Activated naive CD8-positive, alpha-beta T cell treated with anti-CD3 and anti-CD28 coated beads for 36 hours (primary cell): Measurements from ENCODE around the gene SLC44A1. TPM values are rescaled to one million over a fixed set of nuclear protein-coding genes. Genes with fewer than 3 reads are reported as not detected.
A peak's percentile ranks its signal among the peaks of the same experiment; 100 is the strongest.

Experiments used
- DNase-seq: peaks from one replicate; pipeline ENCODE4 v3.0.0; 2021
- H3K27ac Mint-ChIP-seq: one replicate; pipeline ENCODE4 v1.8.0; 2022; ENCODE audit warnings: mild to moderate bottlenecking, moderate library complexity, mixed read lengths
- H3K27me3 Mint-ChIP-seq: one replicate; pipeline ENCODE4 v1.8.0; 2022; ENCODE audit warnings: mild to moderate bottlenecking, mixed read lengths
- H3K36me3 Mint-ChIP-seq: one replicate; pipeline ENCODE4 v1.8.0; 2021; ENCODE audit warnings: mild to moderate bottlenecking, mixed read lengths
- H3K4me1 Mint-ChIP-seq: one replicate; pipeline ENCODE4 v1.8.0; 2021; ENCODE audit warnings: mixed read lengths
- H3K4me3 Mint-ChIP-seq: one replicate; pipeline ENCODE4 v1.8.0; 2022; ENCODE audit warnings: mild to moderate bottlenecking, moderate library complexity, mixed read lengths
- H3K9me3 Mint-ChIP-seq: one replicate; pipeline ENCODE4 v1.8.0; 2022; ENCODE audit warnings: mixed read lengths
- total RNA-seq, 2 experiments: library from RNA; stranded (reverse); gene quantifications; one replicate each; pipeline ENCODE4 v1.2.3, GENCODE V29; 2021

Gene SLC44A1
- 1 to 10 TPM; 7.4 to 7.5 TPM for total RNA-seq

DNA sequence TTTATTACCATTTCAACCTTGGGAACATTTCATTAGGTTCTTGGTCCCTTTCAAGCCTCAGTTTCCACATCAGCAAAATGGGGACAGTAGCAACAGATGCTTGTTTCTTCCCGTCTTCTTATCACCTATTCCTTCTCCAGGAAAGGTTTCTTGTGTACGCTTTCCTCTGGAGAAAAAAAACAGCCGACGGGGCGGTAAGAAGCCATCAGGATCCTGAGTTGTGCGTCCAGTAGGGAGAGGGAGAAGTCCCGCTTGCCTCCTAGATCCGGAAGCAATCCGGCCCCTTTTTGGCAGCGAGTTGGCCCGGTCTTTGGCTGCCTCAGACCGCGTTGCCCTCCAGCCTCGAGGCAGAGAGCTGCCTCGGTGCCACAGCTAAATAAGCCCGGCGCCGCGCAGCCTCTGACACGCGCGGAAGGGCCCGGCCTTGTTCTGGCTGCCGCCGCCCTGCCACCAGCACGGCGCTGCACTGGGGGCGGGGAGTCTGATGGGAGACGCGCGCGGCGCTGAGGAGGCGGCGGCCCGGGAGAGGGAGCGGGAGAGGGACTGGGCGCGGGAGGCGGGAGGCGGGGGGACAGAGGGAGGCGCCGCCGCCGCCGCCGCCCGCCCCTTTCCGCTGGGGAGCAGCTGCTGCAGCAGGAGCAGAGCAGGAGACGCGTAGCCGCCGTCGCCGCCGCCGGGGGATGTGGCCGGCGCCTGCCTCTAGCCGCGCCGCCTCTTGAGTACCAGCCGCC, at the start of gene SLC44A1:
TSS of gene SLC44A1 (plus strand) at position 649 of the 731 bp plus-strand sequence. CDS start 218 bp downstream, outside the sequence.
- H3K27ac Mint-ChIP-seq: peak within 1 kb of the TSS; percentile 82
- H3K27me3 Mint-ChIP-seq: peaks cover 53% of the 10 kb centered on the region
- H3K9me3 Mint-ChIP-seq: no peaks in the 10 kb centered on the region
- peak; percentile 92 for DNase-seq
- H3K4me3 Mint-ChIP-seq: peak within 1 kb of the TSS; percentile 91
- no peaks in the 10 kb centered on the region for H3K36me3 Mint-ChIP-seq
- peaks cover 14% of the 10 kb centered on the region for H3K4me1 Mint-ChIP-seq

DNA sequence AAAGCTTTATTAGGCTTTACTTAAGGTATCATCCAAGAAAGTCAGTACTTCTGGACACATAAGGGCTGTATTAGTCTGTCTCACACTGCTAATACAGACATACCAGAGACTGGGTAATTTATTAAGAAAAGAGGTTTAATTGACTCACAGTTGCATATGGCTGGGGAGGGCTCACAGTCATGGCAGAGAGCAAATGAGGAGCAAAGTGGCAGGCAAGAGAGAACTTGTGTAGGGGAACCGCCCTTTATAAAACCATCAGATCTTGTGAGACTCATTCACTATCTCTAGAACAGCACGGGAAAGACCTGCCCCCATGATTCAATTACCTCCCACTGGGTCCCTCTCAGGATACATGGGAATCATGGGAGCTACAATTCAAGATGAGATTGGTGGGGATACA, 49.2 kb upstream of the SLC44A1 start:
- Mint-ChIP-seq H3K27me3 (peaks cover 6% of the 10 kb centered on the region), H3K4me1 (no peaks in the 10 kb centered on the region), H3K9me3 (no peaks in the 10 kb centered on the region), H3K36me3 (no peaks in the 10 kb centered on the region), H3K27ac (no peak overlapping the region), H3K4me3 (no peak overlapping the region)
- DNase-seq: no peak

DNA sequence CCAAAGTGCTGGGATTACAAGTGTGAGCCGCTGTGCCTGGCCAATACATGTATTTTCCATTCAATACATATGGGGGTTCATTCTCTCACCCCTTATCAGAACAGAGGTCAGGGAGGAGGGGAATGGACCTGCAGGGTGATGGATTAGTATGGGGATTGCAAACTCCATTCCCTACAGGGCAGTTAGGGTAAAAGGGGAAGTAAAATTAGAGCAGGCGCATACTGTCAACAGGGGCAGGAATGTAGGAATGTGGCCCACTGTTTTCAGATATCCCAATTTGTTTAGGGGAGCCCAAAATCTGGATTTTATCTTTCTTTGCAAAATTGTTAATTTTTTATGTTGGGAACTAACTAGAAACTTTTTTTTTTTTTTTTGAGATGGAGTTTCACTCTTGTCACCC, 46.4 kb upstream of the SLC44A1 start:
- Mint-ChIP-seq H3K27ac (no peak overlapping the region), H3K9me3 (no peaks in the 10 kb centered on the region), H3K4me3 (no peak overlapping the region), H3K4me1 (no peaks in the 10 kb centered on the region), H3K27me3 (peaks cover 6% of the 10 kb centered on the region), H3K36me3 (no peaks in the 10 kb centered on the region)
- DNase-seq: no peak

DNA sequence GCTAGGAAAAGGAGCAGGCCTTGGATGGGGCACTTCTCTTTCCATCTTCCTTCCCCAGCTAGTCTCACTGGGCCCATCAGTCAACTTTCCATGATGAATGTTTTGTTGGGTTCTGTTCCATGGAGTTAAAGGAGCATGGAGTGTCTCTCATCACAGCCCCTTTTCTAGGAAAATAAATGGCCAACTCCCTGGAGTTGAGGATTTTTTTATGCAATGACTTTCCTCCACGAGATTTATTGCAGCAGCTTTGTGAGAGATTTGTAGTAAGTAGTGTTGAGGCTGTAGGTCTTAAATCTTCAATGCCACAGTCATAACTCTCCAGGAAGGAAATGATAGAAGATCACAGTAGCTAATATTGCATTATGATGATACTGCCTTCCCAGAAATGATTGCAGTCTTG, 45.6 kb upstream of the SLC44A1 start:
- Mint-ChIP-seq H3K4me3 (no peak overlapping the region), H3K27me3 (peaks cover 3% of the 10 kb centered on the region), H3K4me1 (no peaks in the 10 kb centered on the region), H3K27ac (no peak overlapping the region), H3K36me3 (no peaks in the 10 kb centered on the region), H3K9me3 (no peaks in the 10 kb centered on the region)
- DNase-seq: no peak

DNA sequence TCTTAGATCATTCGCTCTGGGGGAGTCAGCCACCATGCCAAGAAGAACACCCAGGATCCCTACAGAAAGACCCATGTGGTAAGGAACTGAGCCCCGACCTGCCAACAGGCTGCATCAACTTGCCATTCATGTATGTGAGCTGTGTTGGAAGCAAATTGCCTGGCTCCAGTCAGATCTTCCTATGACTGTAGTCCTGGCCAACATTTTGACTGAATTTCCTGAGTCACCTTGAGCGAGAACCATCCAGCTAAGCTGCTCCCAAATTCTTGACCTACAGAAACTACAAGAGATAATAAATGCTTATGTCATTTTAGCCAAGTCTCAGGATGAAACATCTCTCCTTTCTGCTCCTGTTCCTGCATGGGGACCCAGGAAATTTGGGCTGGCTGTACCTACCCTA, 40.0 kb upstream of the SLC44A1 start:
- Mint-ChIP-seq H3K27me3 (no peaks in the 10 kb centered on the region), H3K4me3 (no peak overlapping the region), H3K9me3 (no peaks in the 10 kb centered on the region), H3K27ac (no peak overlapping the region), H3K36me3 (no peaks in the 10 kb centered on the region), H3K4me1 (no peaks in the 10 kb centered on the region)
- no peak for DNase-seq

DNA sequence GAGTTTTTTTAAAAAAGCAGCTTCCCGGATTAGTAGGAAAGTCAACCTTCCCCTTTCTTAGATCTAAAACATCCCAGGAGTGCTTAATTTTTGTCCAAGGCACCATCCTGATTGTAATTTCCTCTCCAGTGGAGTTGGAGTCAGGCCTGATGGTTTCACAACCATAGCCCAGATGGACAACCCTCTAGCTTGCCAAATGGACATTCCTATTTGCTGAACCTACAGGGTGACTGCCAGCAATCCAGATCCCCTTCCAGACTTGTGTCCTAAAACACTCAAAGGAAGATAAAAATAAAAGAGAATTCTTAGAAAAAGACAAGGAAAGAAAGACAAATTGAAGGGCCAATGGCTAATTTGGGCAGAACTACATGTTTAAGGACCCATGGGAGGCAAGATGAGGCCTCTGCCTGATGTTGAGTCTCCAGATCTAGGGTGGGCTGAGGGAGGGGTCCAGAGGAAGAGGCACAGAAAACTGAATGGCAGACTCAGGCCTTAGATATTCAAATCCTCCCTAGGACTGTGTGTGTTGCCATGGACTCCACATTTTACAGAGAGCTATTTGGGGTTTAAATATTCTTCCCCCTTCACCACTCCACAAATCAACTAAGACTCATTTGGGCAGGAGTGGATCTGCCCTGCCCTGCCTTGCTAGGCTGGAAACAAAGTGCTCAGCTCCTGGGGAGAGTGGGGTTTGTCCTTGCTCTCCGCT, 38.5 kb upstream of the SLC44A1 start:
- H3K4me1 Mint-ChIP-seq: no peaks in the 10 kb centered on the region

DNA sequence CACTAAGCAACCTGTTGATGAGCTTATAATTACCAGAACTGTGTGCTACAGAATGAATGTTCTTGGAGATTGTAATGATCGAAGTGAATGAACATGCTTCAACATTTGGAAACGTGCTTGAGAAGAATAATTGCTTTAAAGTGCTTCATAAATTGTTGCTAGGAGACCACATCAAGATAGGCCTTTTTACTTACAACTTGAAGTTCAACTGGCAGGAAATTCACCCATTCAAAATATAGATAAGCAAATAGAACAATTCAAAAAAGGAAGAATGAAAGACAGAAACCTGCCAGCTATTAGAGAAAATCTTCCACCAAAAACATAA, 38.0 kb upstream of the SLC44A1 start:
- H3K27ac Mint-ChIP-seq: no peak overlapping the region
- H3K4me1 Mint-ChIP-seq: no peaks in the 10 kb centered on the region
- no peak for DNase-seq
- no peaks in the 10 kb centered on the region for H3K9me3 Mint-ChIP-seq
- no peaks in the 10 kb centered on the region for H3K27me3 Mint-ChIP-seq
- no peaks in the 10 kb centered on the region for H3K36me3 Mint-ChIP-seq
- H3K4me3 Mint-ChIP-seq: no peak overlapping the region

More for the DNA sequence above, 38.5 kb upstream of the SLC44A1 start:
- no peak overlapping the region for H3K4me3 Mint-ChIP-seq
- no peaks in the 10 kb centered on the region for H3K9me3 Mint-ChIP-seq
- no peak for DNase-seq
- H3K36me3 Mint-ChIP-seq: no peaks in the 10 kb centered on the region
- H3K27ac Mint-ChIP-seq: no peak overlapping the region
- no peaks in the 10 kb centered on the region for H3K27me3 Mint-ChIP-seq

DNA sequence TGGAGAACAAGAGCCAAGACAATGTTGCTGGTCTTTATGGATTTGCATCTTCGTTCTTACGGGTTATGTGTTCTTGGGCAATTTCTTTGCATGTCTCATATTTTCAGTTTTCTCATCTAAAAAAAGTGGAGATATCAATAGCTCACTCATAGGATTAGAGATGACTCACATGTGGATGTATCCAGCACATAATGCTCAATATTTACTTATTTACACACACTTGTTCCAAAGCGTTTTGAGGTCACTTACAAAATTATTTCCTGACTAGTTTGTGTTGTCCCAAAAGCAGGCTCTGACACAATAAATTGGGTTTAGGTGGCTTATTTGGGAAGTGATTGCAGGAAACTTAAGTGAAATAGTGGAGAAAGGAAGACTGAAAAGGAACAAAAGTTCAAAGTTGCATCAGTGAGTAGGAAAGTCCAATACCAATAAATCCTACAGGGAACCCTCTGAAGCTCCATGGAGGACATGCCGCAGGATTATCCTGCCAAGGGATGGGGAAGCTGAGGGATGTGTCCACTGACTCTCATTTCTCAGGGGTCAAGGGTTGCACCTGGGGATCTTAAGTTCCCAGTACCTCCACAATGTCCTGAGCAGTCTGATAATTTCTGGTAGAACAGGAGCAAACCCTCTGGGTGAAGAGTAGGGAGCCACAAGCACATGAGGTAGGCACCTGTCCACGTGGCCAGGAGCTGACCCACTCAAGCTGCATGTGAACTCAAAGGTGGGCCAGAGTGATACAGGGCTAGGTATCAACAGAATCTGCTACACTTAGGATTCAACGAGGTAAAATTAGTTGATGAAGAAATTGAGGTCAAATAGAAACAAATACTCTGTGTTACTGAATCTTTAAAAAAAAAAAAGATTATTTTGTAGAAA, 37.4 kb upstream of the SLC44A1 start:
- H3K9me3 Mint-ChIP-seq: no peaks in the 10 kb centered on the region
- DNase-seq: no peak
- H3K27me3 Mint-ChIP-seq: no peaks in the 10 kb centered on the region
- H3K36me3 Mint-ChIP-seq: no peaks in the 10 kb centered on the region
- H3K27ac Mint-ChIP-seq: no peak overlapping the region
- H3K4me3 Mint-ChIP-seq: no peak overlapping the region
- no peaks in the 10 kb centered on the region for H3K4me1 Mint-ChIP-seq

DNA sequence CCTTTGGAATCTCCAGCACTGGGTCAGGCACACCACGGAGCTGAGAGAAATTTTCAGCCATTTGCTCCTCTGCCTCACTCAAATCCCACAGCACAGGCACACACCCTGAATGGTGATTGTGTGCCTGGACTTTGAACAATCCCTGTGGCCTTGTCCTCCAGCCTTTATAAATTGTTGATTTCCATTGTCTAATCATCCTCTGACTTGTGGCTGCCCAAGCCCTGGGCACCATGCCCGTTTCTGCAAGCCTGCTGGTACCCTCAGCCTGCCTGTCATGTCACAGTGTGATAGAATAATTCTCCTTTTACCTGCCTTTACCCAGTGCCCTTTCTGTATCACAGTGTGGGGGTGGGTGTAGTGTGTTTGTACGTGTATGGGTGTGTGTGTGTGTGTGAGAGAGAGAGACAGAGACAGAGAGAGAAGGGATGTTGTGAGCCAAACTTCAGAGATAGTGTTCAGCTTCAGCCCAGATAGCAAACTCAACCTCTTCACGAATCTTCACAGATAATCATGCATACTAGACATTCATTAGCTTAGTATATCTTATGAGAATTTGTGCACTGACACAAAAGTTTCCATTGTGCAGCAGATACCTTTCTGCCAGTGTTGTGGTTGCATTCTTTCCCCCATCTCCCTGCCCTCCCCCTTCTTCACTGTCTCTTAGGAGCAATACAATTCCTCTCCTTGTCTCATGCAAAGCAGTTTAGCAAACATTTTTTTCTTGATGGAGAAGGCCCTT, 27.8 kb upstream of the SLC44A1 start:
- no peaks in the 10 kb centered on the region for H3K4me1 Mint-ChIP-seq
- peaks cover 1% of the 10 kb centered on the region for H3K9me3 Mint-ChIP-seq
- DNase-seq: no peak
- no peak overlapping the region for H3K27ac Mint-ChIP-seq
- H3K36me3 Mint-ChIP-seq: no peaks in the 10 kb centered on the region
- H3K4me3 Mint-ChIP-seq: no peak overlapping the region
- no peaks in the 10 kb centered on the region for H3K27me3 Mint-ChIP-seq

DNA sequence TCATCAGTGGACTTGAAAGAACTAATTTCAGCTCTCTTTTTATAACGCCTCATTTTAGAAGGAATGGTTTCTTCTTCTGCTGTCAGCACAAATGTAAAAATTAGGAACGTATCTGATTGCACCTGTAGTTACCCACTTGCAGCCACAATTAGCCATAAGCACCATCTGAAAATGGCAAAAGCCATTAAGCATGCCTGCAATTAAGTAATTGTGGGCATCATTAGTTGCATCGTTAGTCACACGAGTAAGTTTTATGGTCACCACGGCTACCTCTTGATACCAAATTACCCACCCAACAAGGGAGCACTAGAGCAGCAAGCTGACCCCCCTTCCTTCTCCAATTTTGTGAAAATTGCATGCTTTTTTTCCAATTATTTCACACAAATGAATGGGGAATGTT, 25.8 kb upstream of the SLC44A1 start:
- Mint-ChIP-seq H3K27ac (no peak overlapping the region), H3K4me1 (no peaks in the 10 kb centered on the region), H3K27me3 (no peaks in the 10 kb centered on the region), H3K9me3 (peaks cover 10% of the 10 kb centered on the region), H3K36me3 (peaks cover 6% of the 10 kb centered on the region), H3K4me3 (no peak overlapping the region)
- no peak for DNase-seq

DNA sequence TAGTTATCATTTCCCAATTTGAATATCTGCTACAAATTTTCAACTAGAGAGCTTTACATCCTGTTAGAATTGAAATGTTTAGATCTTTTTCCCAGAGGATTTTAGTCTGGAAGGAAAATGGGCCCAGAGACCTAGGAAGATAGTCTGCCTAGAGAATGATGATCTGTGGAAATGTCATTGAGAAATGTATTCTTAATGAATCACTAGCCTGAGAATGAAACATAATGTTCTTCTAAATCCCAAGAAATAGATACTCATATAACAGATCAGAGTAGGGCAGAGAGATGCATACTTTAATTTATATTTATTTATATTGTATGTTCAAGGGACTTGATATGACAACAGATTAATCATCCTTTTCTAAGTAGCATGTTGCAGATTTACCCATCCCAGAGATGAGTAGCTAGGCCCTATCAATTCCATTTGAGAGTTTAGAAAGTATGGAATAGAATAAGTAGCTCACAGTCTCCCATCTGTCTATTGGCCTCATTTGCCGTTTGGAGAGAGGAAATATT, 25.1 kb upstream of the SLC44A1 start:
- H3K4me3 Mint-ChIP-seq: no peak overlapping the region
- peaks cover 8% of the 10 kb centered on the region for H3K36me3 Mint-ChIP-seq
- H3K4me1 Mint-ChIP-seq: no peaks in the 10 kb centered on the region
- no peaks in the 10 kb centered on the region for H3K27me3 Mint-ChIP-seq
- DNase-seq: no peak
- H3K9me3 Mint-ChIP-seq: peaks cover 16% of the 10 kb centered on the region
- no peak overlapping the region for H3K27ac Mint-ChIP-seq

DNA sequence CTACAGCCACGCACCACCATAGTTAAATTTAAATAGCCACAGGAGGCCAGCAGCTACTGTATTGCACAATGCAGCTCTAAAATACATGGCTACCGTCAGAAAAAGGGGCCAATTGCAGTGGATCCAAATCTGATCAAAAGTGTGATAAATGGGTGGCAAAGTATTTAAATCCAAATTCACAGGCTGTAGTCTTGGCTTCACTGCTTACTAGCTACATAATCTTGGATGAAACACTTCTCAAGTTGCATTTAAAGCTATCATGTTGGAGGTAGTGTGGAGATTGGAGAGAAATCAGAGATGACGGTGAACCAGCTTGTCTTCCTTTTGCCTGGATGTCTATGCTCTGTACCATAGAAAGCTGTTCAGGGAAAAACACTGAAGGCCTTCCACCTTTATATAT, 24.0 kb upstream of the SLC44A1 start:
- Mint-ChIP-seq H3K27me3 (peaks cover 4% of the 10 kb centered on the region), H3K9me3 (peaks cover 25% of the 10 kb centered on the region), H3K36me3 (peaks cover 12% of the 10 kb centered on the region), H3K4me1 (no peaks in the 10 kb centered on the region), H3K27ac (no peak overlapping the region), H3K4me3 (no peak overlapping the region)
- DNase-seq: no peak

DNA sequence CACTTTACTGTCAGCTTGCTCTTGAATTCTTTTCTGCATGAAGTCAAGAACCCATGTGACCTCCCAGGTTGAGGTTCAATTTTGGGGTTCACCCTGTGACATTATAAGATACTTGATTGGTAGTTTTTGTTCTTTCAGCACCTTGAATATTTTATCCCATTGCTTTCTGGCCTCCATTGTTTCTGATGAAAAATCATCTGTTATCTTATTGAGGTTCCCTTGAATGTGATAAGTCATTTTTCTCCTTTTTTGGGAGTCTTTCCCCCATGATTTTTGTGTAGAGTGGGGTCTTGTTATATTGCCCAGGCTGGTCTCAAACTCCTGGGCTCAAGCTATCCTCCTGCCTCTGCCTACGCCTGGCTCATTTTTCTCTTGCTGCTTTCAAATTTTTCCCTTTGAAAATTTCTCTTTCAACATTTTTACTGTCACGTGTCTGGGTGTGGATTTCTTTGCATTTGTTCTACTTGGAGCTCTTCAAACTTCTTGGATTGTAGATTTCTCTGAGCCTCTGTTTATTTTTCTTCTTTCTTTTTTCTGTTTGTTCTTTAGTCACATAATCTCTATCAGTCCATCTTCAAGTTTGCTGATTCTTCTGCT, 20.8 kb upstream of the SLC44A1 start:
- no peak for DNase-seq
- Mint-ChIP-seq H3K27ac (no peak overlapping the region), H3K27me3 (peaks cover 4% of the 10 kb centered on the region), H3K9me3 (peaks cover 28% of the 10 kb centered on the region), H3K4me3 (no peak overlapping the region), H3K36me3 (peaks cover 12% of the 10 kb centered on the region), H3K4me1 (no peaks in the 10 kb centered on the region)

DNA sequence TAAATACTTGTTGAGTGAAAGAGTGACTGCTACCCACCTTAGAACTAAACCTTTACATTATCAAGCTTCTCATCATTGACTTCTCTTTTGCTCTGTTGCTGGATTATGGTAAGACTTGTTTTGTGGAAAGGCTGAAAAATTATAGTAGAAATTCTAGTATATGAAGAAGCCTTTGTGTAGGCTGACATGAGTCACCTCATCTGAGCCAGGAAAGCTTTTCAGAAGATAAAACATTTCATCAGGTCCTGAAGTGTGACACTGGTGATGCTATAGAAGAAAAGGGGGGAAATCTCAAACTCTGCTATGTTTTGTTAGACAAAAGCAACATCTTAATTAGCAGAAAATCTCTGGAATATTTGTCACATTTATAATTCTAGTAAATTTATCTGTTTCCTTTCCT, 18.4 kb upstream of the SLC44A1 start:
- Mint-ChIP-seq H3K9me3 (peaks cover 28% of the 10 kb centered on the region), H3K4me3 (no peak overlapping the region), H3K27me3 (peaks cover 4% of the 10 kb centered on the region), H3K27ac (no peak overlapping the region), H3K4me1 (no peaks in the 10 kb centered on the region), H3K36me3 (peaks cover 12% of the 10 kb centered on the region)
- no peak for DNase-seq
